HepG2 (cell line): ENCODE measurements around the gene MOG. TPM values are rescaled to one million over a fixed set of nuclear protein-coding genes. Genes with fewer than 3 reads are reported as not detected.

Experiments used
- ATAC-seq: fragments of 200-7000 bp; cut with Tn5 transposase; 3 replicates; pipeline ENCODE4 v1.9.1; 2020; ENCODE audit warnings: mild to moderate bottlenecking, moderate library complexity
- BruUV-seq: library from RNA; stranded (reverse); fragments of 400-500 nt; replicated peaks from 2 replicates; lab custom pipeline; 2021; lab: Mats Ljungman, UMichigan
- CTCF ChIA-PET: fragments of 300-600 bp; formaldehyde crosslinking; extraction: SDS; loops from one replicate; lab custom pipeline; 2021; ENCODE audit warnings: low total read pairs, inconsistent platforms, low intra/inter-chr PET ratio; lab: Yijun Ruan, JAX
- POLR2A ChIA-PET: fragments of 350-600 bp; sonication (Branson Sonifier 250); formaldehyde crosslinking; loops from one replicate; lab custom pipeline; 2020; ENCODE audit warnings: antibody characterized with exemption, inconsistent platforms; lab: Yijun Ruan, JAX
- DNase-seq: peaks from one replicate; pipeline ENCODE4 v3.0.0-alpha.2; 2015; ENCODE audit warnings: low spot score
- FAIRE-seq: peaks from 3 replicates; lab custom pipeline; 2011; peaks lifted over from hg19 to GRCh38; lab: Jason Lieb, UNC
- H2AFZ ChIP-seq: one replicate; pipeline ENCODE4 v1.6.1; 2011; ENCODE audit warnings: low read length, inconsistent platforms
- H3K27ac ChIP-seq: fragments of 300-600 bp; 3 replicates; pipeline ENCODE4 v1.8.0; 2011; ENCODE audit warnings: mixed run types, mild to moderate bottlenecking, mixed read lengths, low read length, inconsistent platforms; ENCODE audit not compliant: insufficient read depth; ENCODE audit errors: extremely low read length
- H3K27me3 ChIP-seq, 2 experiments: fragments of 200-600 bp in 1 of 2; 2 replicates in 1 of 2; 3 replicates in 1 of 2; pipeline versions ENCODE4 v1.6.0 to v1.8.0; 2011; ENCODE audit warnings: low read length in 2 of 2, mild to moderate bottlenecking in 2 of 2, moderate library complexity in 2 of 2, inconsistent platforms in 1 of 2; ENCODE audit not compliant: insufficient read depth in 2 of 2, control insufficient read depth in 1 of 2
- H3K36me3 ChIP-seq, 2 experiments: fragments of 200-600 bp in 1 of 2; replicated peaks in 1 of 2; 2 replicates in 1 of 2; 3 replicates in 1 of 2; pipeline versions ENCODE4 v1.5.1 to v1.8.0; 2011; ENCODE audit warnings: low read length in 2 of 2, inconsistent platforms in 1 of 2; ENCODE audit not compliant: insufficient read depth in 2 of 2, control insufficient read depth in 1 of 2
- H3K4me1 ChIP-seq: 2 replicates; pipeline ENCODE4 v1.5.1; 2012; ENCODE audit warnings: low read length, inconsistent platforms; ENCODE audit not compliant: insufficient read depth
- H3K4me2 ChIP-seq: 2 replicates; pipeline ENCODE4 v1.6.0; 2011; ENCODE audit warnings: low read depth, low read length, inconsistent platforms
- H3K4me3 ChIP-seq, 3 experiments: fragments of 200-600 bp in 1 of 3; sonication (generic), shearing (Covaris generic) in 1 of 3; replicated peaks in 1 of 3; 2 replicates each; pipeline ENCODE4 v1.5.1; 2011 to 2016; ENCODE audit warnings: low read length in 3 of 3, inconsistent platforms in 2 of 3, low read depth in 2 of 3, mild to moderate bottlenecking in 2 of 3, control low read depth in 1 of 3, mixed read lengths in 1 of 3; ENCODE audit not compliant: insufficient read depth in 1 of 3
- H3K79me2 ChIP-seq: one replicate; pipeline ENCODE4 v1.6.1; 2011; ENCODE audit warnings: low read length, inconsistent platforms; ENCODE audit not compliant: insufficient read depth
- H3K9ac ChIP-seq: 2 replicates; pipeline ENCODE4 v1.6.0; 2011; ENCODE audit warnings: mild to moderate bottlenecking, low read depth, low read length, inconsistent platforms; ENCODE audit not compliant: insufficient read depth
- H3K9me3 ChIP-seq: 2 replicates; pipeline ENCODE4 v1.5.1; 2012; ENCODE audit warnings: mild to moderate bottlenecking, low read length
- H4K20me1 ChIP-seq: 2 replicates; pipeline ENCODE4 v1.6.0; 2011; ENCODE audit warnings: inconsistent platforms, mild to moderate bottlenecking, low read length, moderate library complexity; ENCODE audit not compliant: insufficient read depth
- FOSL2 ChIP-seq: sonication (generic); formaldehyde crosslinking; IDR thresholded peaks from 2 replicates; pipeline ENCODE4 v1.4.0; 2020; ENCODE audit warnings: missing genetic modification reagents
- ISX ChIP-seq: sonication (generic); formaldehyde crosslinking; conservative IDR thresholded peaks from 2 replicates; pipeline ENCODE4 v1.5.0; 2020; ENCODE audit warnings: missing genetic modification reagents
- NCOA2 ChIP-seq: sonication (generic); formaldehyde crosslinking; IDR thresholded peaks from 2 replicates; pipeline ENCODE4 v1.8.0; 2022; ENCODE audit warnings: inconsistent platforms
- NFAT5 ChIP-seq: sonication (generic); formaldehyde crosslinking; IDR thresholded peaks from 2 replicates; pipeline ENCODE4 v1.4.0; 2020; ENCODE audit warnings: missing genetic modification reagents
- SALL1 ChIP-seq: sonication (generic); formaldehyde crosslinking; IDR thresholded peaks from 2 replicates; pipeline ENCODE4 v1.8.0; 2022; ENCODE audit warnings: mild to moderate bottlenecking, missing genetic modification reagents
- SMAD3 ChIP-seq: sonication (generic); formaldehyde crosslinking; IDR thresholded peaks from 2 replicates; pipeline ENCODE4 v1.4.0; 2020; ENCODE audit warnings: missing genetic modification reagents
- SUZ12 ChIP-seq: fragments of 150-350 bp; IDR thresholded peaks from 2 replicates; pipeline ENCODE4 v1.6.1; 2014; ENCODE audit warnings: low read depth, low read length
- ZBTB37 ChIP-seq: sonication (generic); formaldehyde crosslinking; IDR thresholded peaks from 2 replicates; pipeline ENCODE4 v1.4.0; 2020; ENCODE audit warnings: mild to moderate bottlenecking, missing genetic modification reagents
- ZMYM2 ChIP-seq: sonication (generic); formaldehyde crosslinking; IDR thresholded peaks from 2 replicates; pipeline ENCODE4 v1.8.0; 2022; ENCODE audit warnings: mild to moderate bottlenecking, missing genetic modification reagents
- ZNF33A ChIP-seq: sonication (generic); formaldehyde crosslinking; IDR thresholded peaks from 2 replicates; pipeline ENCODE4 v1.5.1; 2020; ENCODE audit warnings: missing genetic modification reagents, mild to moderate bottlenecking, moderate library complexity, borderline replicate concordance
- ZNF605 ChIP-seq: sonication (generic); formaldehyde crosslinking; IDR thresholded peaks from 2 replicates; pipeline ENCODE4 v1.8.0; 2022; ENCODE audit warnings: mild to moderate bottlenecking, missing genetic modification reagents
- ZNF773 ChIP-seq: sonication (generic); formaldehyde crosslinking; IDR thresholded peaks from 2 replicates; pipeline ENCODE4 v1.4.0; 2020; ENCODE audit warnings: missing genetic modification reagents, borderline replicate concordance
- WGBS: methylation state at CpG from one replicate; pipeline ENCODE4 v1.1.6; 2017; ENCODE audit warnings: low lambda C conversion rate; 5-methylcytosine and 5-hydroxymethylcytosine counted together
- in situ Hi-C: cut with HindIII; loops from 2 replicates; pipeline ENCODE4 v1.10.0; 2017; ENCODE audit warnings: low pct_unique_long_range_greater_than_20kb; ENCODE audit not compliant: extremely low pct_ligation_motif_present
- intact Hi-C: fragments of 100-400 bp; cut with micrococcal nuclease; formaldehyde crosslinking; loops from one replicate; pipeline ENCODE4 v1.10.0; 2022; ENCODE audit not compliant: unreplicated experiment
- polyA plus RNA-seq, 8 experiments: library from polyadenylated mRNA; depleted of rRNA in 3 of 8; stranded (reverse) in 7 of 8; unstranded in 1 of 8; fragments of >200 nt; fragmentation: Illumina TruSeq in 4 of 8; extraction: Trizol in 4 of 8; gene quantifications; 2 replicates each; pipeline versions ENCODE4 v1.2.1 to v1.2.3, GENCODE V29; 2011 to 2016; ENCODE audit warnings: low read depth in 4 of 8, missing spikeins in 1 of 8, mixed read lengths in 1 of 8; ENCODE audit not compliant: insufficient read depth in 1 of 8
- total RNA-seq, 5 experiments: library from RNA; depleted of rRNA; stranded (reverse); fragments of >200 nt; fragmentation: Illumina TruSeq; extraction: Trizol; gene quantifications; 2 replicates each; pipeline ENCODE4 v1.2.3, GENCODE V29; 2016; ENCODE audit warnings: low read depth in 1 of 5

MOG gene
- total and polyA plus RNA-seq, 2 of the 13 experiments (the other 11 are each of a cell fraction or from before 2014, with no cell fraction given): not detected

GRCh38 chr6:29679962-29680361 is 23.1 kb downstream of the MOG start (continued):
- TF ChIP-seq NFAT5 (CRISPR knock-in tag) (no peak), ZNF33A (CRISPR knock-in tag) (no peak), ISX (CRISPR knock-in tag) (no peak)

GRCh38 chr6:29680416-29680815 is 23.5 kb downstream of the MOG start:
- in situ Hi-C loops: no loop called here
- no peak overlapping the region for H3K4me2 ChIP-seq
- no peaks in the 10 kb centered on the region for H3K4me1 ChIP-seq
- H3K4me3 ChIP-seq: no peak overlapping the region
- intact Hi-C loops: no loop called here
- ATAC-seq (no peak), FAIRE-seq (no peak), DNase-seq (no peak)
- H3K27me3 ChIP-seq: no peaks in the 10 kb centered on the region; a peak in 1 of 5 replicates
- H3K9ac ChIP-seq: no peak overlapping the region
- TF ChIP-seq SALL1 (CRISPR knock-in tag): no peak
- TF ChIP-seq FOSL2 (CRISPR knock-in tag): no peak
- no peak for TF ChIP-seq SMAD3 (CRISPR knock-in tag)
- TF ChIP-seq ZMYM2: no peak
- no peak for TF ChIP-seq SUZ12
- no peak for TF ChIP-seq NCOA2 (CRISPR knock-in tag)
- TF ChIP-seq ZNF605: no peak
- TF ChIP-seq ZBTB37 (CRISPR knock-in tag): no peak
- TF ChIP-seq ZNF773 (CRISPR knock-in tag): no peak
- H3K9me3 ChIP-seq: no peaks in the 10 kb centered on the region
- H3K27ac ChIP-seq: no peak overlapping the region
- H4K20me1 ChIP-seq: no peaks in the 10 kb centered on the region
- WGBS: 82% methylated on average over 24 of the region's 24 CpGs
- ChIA-PET POLR2A (no interaction called here), CTCF (no interaction called here)
- H3K79me2 ChIP-seq: no peaks in the 10 kb centered on the region
- H2AFZ ChIP-seq: no peak overlapping the region
- H3K36me3 ChIP-seq: no peaks in the 10 kb centered on the region
- no TSS peak for BruUV-seq
